Gastrocnemius medialis (tissue), 4 donors: ENCODE results near the gene PRAC1. TPM values are rescaled to one million over a fixed set of nuclear protein-coding genes. Genes with fewer than 3 reads are reported as not detected.

Source experiments
- ATAC-seq, 2 donors: fragments of 150-250 bp; one replicate each; pipeline ENCODE4 v1.9.1; 2016
- DNase-seq, 2 donors: peaks; one replicate each; pipeline ENCODE4 v3.0.0-alpha.2; 2019
- H3K27ac ChIP-seq, 4 donors: fragments of 200-600 bp; sonication (generic); 1 replicate in 1 of 4; 2 replicates in 3 of 4; pipeline ENCODE4 v1.5.1; 2016 to 2018; ENCODE audit warnings: mild to moderate bottlenecking in 2 of 4, moderate library complexity in 1 of 4
- H3K27me3 ChIP-seq, 3 donors: fragments of 200-600 bp; sonication (generic) in 2 of 3; 1 replicate in 1 of 3; 2 replicates in 2 of 3; pipeline versions ENCODE4 v1.5.1 to v1.6.0; 2016 to 2019; ENCODE audit warnings: mild to moderate bottlenecking in 1 of 3, moderate library complexity in 1 of 3
- H3K36me3 ChIP-seq, 2 donors: fragments of 200-600 bp; sonication (generic) in 1 of 2; one replicate each; pipeline ENCODE4 v1.5.1; 2017 to 2018
- H3K4me1 ChIP-seq, 2 donors: fragments of 200-600 bp; sonication (generic) in 1 of 2; one replicate each; pipeline ENCODE4 v1.5.1; 2016 to 2017; ENCODE audit warnings: mild to moderate bottlenecking in 2 of 2
- H3K4me3 ChIP-seq, 4 donors: fragments of 200-600 bp; sonication (generic) in 3 of 4; 1 replicate in 1 of 4; 2 replicates in 3 of 4; pipeline ENCODE4 v1.5.1; 2016 to 2019; ENCODE audit warnings: mild to moderate bottlenecking in 2 of 4
- H3K9me3 ChIP-seq, 3 donors: fragments of 200-600 bp; sonication (generic) in 2 of 3; 1 replicate in 1 of 3; 2 replicates in 2 of 3; pipeline ENCODE4 v1.5.1; 2016 to 2019
- CTCF ChIP-seq, 5 experiments: fragments of 450-650 bp in 3 of 5; fragments of 200-600 bp in 2 of 5; sonication (generic) in 2 of 5; IDR thresholded peaks in 4 of 5; conservative IDR thresholded peaks in 1 of 5; 1 replicate in 4 of 5; 2 replicates in 1 of 5; pipeline ENCODE4 v1.5.1; 2016 to 2019; ENCODE audit warnings: antibody characterized with exemption in 5 of 5, mild to moderate bottlenecking in 3 of 5, moderate library complexity in 3 of 5
- POLR2A ChIP-seq, 2 donors: fragments of 450-650 bp; IDR thresholded peaks; one replicate each; pipeline ENCODE4 v1.6.1; 2017; ENCODE audit warnings: antibody characterized with exemption in 2 of 2, mild to moderate bottlenecking in 2 of 2, moderate library complexity in 2 of 2
- in situ Hi-C, 4 donors: fragments of 200-750 bp; cut with MboI; loops; one replicate each; pipeline versions ENCODE4 v1.15.0 to v1.8.0; 2017; ENCODE audit warnings: low sequenced_read_pairs in 4 of 4
- intact Hi-C: fragments of 100-400 bp; cut with DNase I; formaldehyde crosslinking; loops from one replicate; pipeline ENCODE4 v1.15.1; 2023; ENCODE audit warnings: low total_unique reads
- total RNA-seq, 4 donors: library from RNA; depleted of rRNA; stranded (reverse); fragments of >200 nt; gene quantifications; one replicate each; pipeline versions ENCODE4 v1.1.0 to v1.2.3, GENCODE V29; 2016

PRAC1 gene
- total RNA-seq, 4 donors from 2014 or later, result not detected

DNA sequence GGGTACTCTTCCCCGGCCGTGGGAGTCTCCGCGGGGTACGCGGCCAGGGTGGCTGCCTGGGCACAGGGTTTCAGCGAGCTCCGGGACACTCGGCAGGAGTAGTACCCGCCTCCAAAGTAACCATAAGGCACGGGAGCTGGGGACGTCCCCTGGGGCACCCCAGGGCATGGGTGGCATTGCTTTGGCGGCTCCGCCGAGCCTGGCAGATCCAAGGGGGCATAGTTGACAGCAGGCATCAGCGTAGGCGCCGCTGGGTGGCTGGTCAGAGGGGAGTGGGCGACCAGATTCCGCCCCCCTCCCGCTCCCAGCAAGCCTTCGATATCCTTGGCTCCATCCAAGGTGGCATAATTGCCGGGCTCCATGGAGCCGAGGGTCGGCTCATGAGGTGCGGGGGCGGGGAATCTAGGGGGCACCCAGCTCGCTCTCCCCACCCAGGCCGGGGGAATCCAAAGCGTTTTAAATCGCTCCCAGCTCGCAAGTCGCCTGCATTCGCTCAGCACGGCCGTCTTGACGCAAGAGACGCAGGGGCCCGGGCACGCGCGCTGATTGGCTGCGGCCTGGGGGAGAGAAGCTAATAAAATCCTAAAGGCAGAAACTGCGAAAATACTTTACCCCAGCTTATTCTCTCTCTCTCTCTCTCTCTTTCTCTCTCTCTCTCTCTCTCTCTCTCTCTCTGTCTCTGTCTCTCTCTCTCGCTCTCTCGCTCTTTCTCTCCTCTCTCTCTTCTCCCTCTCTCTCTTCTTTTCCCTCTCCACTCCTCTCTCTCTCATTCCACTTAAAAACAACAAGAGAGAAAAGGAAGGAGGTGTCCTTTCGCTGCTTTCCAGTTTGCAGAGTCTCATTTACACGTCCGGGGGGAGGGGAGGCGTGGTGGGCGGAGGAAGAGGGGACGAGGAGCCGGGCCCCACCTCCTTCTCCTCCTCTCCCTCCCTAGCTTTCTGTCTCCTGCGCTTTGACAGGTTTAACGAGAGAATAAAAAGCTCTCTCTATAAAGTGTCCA, 6.2 kb upstream of the PRAC1 start, which contains the start of gene HOXB13:
Gene HOXB13, minus strand, starts transcription at position 519 of the 1,000 bp plus-strand sequence. Its CDS starts 157 bp downstream, at position 362.
- DNase-seq (no peak), ATAC-seq (no peak)
- TF ChIP-seq CTCF (IDR thresholded peaks at IDR 0.05 in 4 of 5, conservative IDR thresholded peaks at IDR 0.05 in 1 of 5) (no peak), POLR2A (IDR thresholded peaks at IDR 0.05) (no peak)
- Histone ChIP-seq H3K9me3 (no peaks in the 10 kb centered on the region), H3K27me3 (peaks cover 96 to 99% (median 99%) of the 10 kb centered on the region in 3 donors), H3K27ac (no peak within 1 kb of the TSS), H3K4me3 (peak within 1 kb of the TSS; percentile 27 to 50 (median 32)), H3K4me1 (peaks cover 11 to 25% of the 10 kb centered on the region in 2 donors), H3K36me3 (no peaks in the 10 kb centered on the region)
- intact Hi-C loops, result no loop called here
- in situ Hi-C loops, result loop anchor here in 3 of 4 donors (10.0 to 25.0 kb wide), 4 partner anchors 91 to 284 kb away; partner anchors contain the start of genes HOXB9 (in 1 of the 3) and IGF2BP1 (in 1 of the 3)

GRCh38 chr17:48727415-48728175, 5.3 kb upstream of the PRAC1 start:
- Histone ChIP-seq H3K36me3 (no peaks in the 10 kb centered on the region), H3K4me1 (peaks cover 11 to 25% of the 10 kb centered on the region in 2 donors), H3K9me3 (no peaks in the 10 kb centered on the region), H3K27ac (no peak overlapping the region), H3K4me3 (peak overlapping the region in 1 of 4 donors; percentile 50), H3K27me3 (peaks cover 96 to 99% (median 99%) of the 10 kb centered on the region in 3 donors)
- DNase-seq (no peak), ATAC-seq (no peak)
- intact Hi-C loops, result no loop called here
- TF ChIP-seq POLR2A (IDR thresholded peaks at IDR 0.05) (no peak), CTCF (IDR thresholded peaks at IDR 0.05 in 4 of 5, conservative IDR thresholded peaks at IDR 0.05 in 1 of 5) (no peak)
- in situ Hi-C loops, result loop anchor here in 3 of 4 donors (10.0 to 25.0 kb wide), 4 partner anchors 90 to 285 kb away; partner anchors contain the start of genes HOXB9 (in 1 of the 3) and IGF2BP1 (in 1 of the 3)

DNA sequence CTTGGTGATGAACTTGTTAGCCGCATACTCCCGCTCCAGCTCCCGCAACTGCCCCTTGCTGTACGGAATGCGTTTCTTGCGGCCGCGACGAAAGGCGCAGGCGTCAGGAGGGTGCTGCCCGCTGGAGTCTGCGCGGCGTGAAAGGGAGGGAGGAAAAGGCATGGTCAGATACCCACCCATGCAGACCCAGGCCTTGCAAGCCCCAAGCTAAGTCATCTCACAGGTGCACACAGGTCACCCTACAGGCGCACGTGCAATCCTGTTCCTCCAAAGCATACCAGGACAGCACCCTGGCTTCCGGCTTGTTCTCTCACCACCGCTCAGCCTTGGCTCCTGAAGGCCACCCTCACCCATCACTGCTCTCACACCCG, 4.6 kb upstream of the PRAC1 start:
- peaks cover 96 to 99% (median 99%) of the 10 kb centered on the region in 3 donors for H3K27me3 ChIP-seq
- no peak for ATAC-seq
- in situ Hi-C loops, result loop anchor here in 3 of 4 donors (10.0 to 25.0 kb wide), 4 partner anchors 90 to 285 kb away; partner anchors contain the start of genes HOXB9 (in 1 of the 3) and IGF2BP1 (in 1 of the 3)

More for the DNA sequence above, 4.6 kb upstream of the PRAC1 start:
- Histone ChIP-seq H3K27ac (no peak overlapping the region), H3K4me1 (peaks cover 11 to 25% of the 10 kb centered on the region in 2 donors), H3K4me3 (no peak overlapping the region), H3K9me3 (no peaks in the 10 kb centered on the region), H3K36me3 (no peaks in the 10 kb centered on the region)
- TF ChIP-seq CTCF (IDR thresholded peaks at IDR 0.05 in 4 of 5, conservative IDR thresholded peaks at IDR 0.05 in 1 of 5) (no peak), POLR2A (IDR thresholded peaks at IDR 0.05) (no peak)
- intact Hi-C loops, result no loop called here
- DNase-seq, result no peak
